Keratinocyte (primary cell): ENCODE results near the gene ZFP3. TPM values are rescaled to one million over a fixed set of nuclear protein-coding genes. Genes with fewer than 3 reads are reported as not detected.

Source experiments
- DNase-seq: peaks from one replicate; pipeline ENCODE4 v3.0.0-alpha.2; 2011; ENCODE audit warnings: low read depth, missing footprints, low spot score
- FAIRE-seq: peaks from 2 replicates; lab custom pipeline; 2011; peaks lifted over from hg19 to GRCh38; lab: Jason Lieb, UNC
- H2AFZ ChIP-seq: 2 replicates; pipeline ENCODE4 v1.6.0; 2012; ENCODE audit warnings: low read length, control low read depth, inconsistent platforms; ENCODE audit not compliant: control insufficient read depth
- H3K27ac ChIP-seq: 2 replicates; pipeline ENCODE4 v1.5.1; 2011; ENCODE audit warnings: low read length; ENCODE audit not compliant: control insufficient read depth, insufficient read depth
- H3K27me3 ChIP-seq: 3 replicates; pipeline ENCODE4 v1.6.0; 2011; ENCODE audit warnings: low read length; ENCODE audit not compliant: control insufficient read depth, insufficient read depth; ENCODE audit errors: extremely low read depth
- H3K36me3 ChIP-seq, 2 experiments: 2 replicates in 1 of 2; 3 replicates in 1 of 2; pipeline ENCODE4 v1.5.1; 2011; ENCODE audit warnings: low read length in 2 of 2, mild to moderate bottlenecking in 1 of 2; ENCODE audit not compliant: control insufficient read depth in 2 of 2, insufficient read depth in 2 of 2; ENCODE audit errors: extremely low read depth in 1 of 2
- H3K4me1 ChIP-seq: 3 replicates; pipeline ENCODE4 v1.5.1; 2011; ENCODE audit warnings: low read length; ENCODE audit not compliant: control insufficient read depth, insufficient read depth; ENCODE audit errors: extremely low read depth
- H3K4me2 ChIP-seq: 3 replicates; pipeline ENCODE4 v1.6.0; 2011; ENCODE audit warnings: low read depth, low read length; ENCODE audit not compliant: control insufficient read depth, insufficient read depth; ENCODE audit errors: extremely low read depth
- H3K4me3 ChIP-seq, 3 experiments: fragments of 200-600 bp in 1 of 3; sonication (generic) in 1 of 3; 2 replicates in 2 of 3; 3 replicates in 1 of 3; pipeline ENCODE4 v1.5.1; 2011 to 2016; ENCODE audit warnings: low read length in 3 of 3, mild to moderate bottlenecking in 3 of 3, control low read depth in 2 of 3, inconsistent platforms in 1 of 3, low read depth in 1 of 3, mixed read lengths in 1 of 3, mixed run types in 1 of 3, moderate library complexity in 1 of 3; ENCODE audit not compliant: control insufficient read depth in 2 of 3, insufficient read depth in 2 of 3; ENCODE audit errors: extremely low read depth in 1 of 3
- H3K79me2 ChIP-seq: 2 replicates; pipeline ENCODE4 v1.6.0; 2012; ENCODE audit warnings: low read length; ENCODE audit not compliant: control insufficient read depth, insufficient read depth
- H3K9ac ChIP-seq: 3 replicates; pipeline ENCODE4 v1.6.0; 2011; ENCODE audit warnings: low read length; ENCODE audit not compliant: control insufficient read depth, insufficient read depth; ENCODE audit errors: extremely low read depth
- H3K9me1 ChIP-seq: 3 replicates; pipeline ENCODE4 v1.6.0; 2011; ENCODE audit warnings: low read length; ENCODE audit not compliant: control insufficient read depth, insufficient read depth; ENCODE audit errors: extremely low read depth
- H3K9me3 ChIP-seq: 2 replicates; pipeline ENCODE4 v1.5.1; 2012; ENCODE audit warnings: low read depth, low read length; ENCODE audit not compliant: control insufficient read depth
- H4K20me1 ChIP-seq: 3 replicates; pipeline ENCODE4 v1.6.0; 2011; ENCODE audit warnings: low read length; ENCODE audit not compliant: control insufficient read depth, insufficient read depth; ENCODE audit errors: extremely low read depth
- EZH2 ChIP-seq: IDR thresholded peaks from one replicate; pipeline ENCODE4 v1.6.1; 2012; ENCODE audit warnings: inconsistent platforms, mild to moderate bottlenecking, low read length, moderate library complexity
- dilution Hi-C: fragments of 300-500 bp; cut with MboI; formaldehyde crosslinking; loops from one replicate; pipeline ENCODE4 v1.7.0; 2020; ENCODE audit warnings: low sequenced_read_pairs; ENCODE audit not compliant: extremely low pct_ligation_motif_present
- polyA plus RNA-seq, 5 experiments: library from polyadenylated mRNA; depleted of rRNA in 3 of 5; stranded (reverse) in 3 of 5; stranded (forward) in 1 of 5; unstranded in 1 of 5; fragments of >200 nt; gene quantifications; 1 replicate in 1 of 5; 2 replicates in 3 of 5; 3 replicates in 1 of 5; pipeline versions ENCODE4 v1.2.1 to v1.2.3, GENCODE V29; 2011 to 2012; ENCODE audit warnings: missing spikeins in 2 of 5, low read depth in 1 of 5, low replicate concordance in 1 of 5
- TF ChIP-seq, protein P1 (sequence below), 3 experiments: IDR thresholded peaks in 1 of 3; conservative IDR thresholded peaks in 1 of 3; optimal IDR thresholded peaks in 1 of 3; 2 replicates in 2 of 3; 3 replicates in 1 of 3; pipeline versions ENCODE3 to v1.5.1; 2011; ENCODE audit warnings: low read length in 3 of 3, mild to moderate bottlenecking in 3 of 3, moderate library complexity in 2 of 3, control low read depth in 1 of 3, inconsistent platforms in 1 of 3; ENCODE audit not compliant: insufficient read depth in 2 of 3; ENCODE audit errors: extremely low read depth in 1 of 3

The ZFP3 gene
- polyA plus RNA-seq, 1 donor (not counting 4 experiments of a cell fraction or from before 2014, with no cell fraction given), result 3.0 TPM

- Histone ChIP-seq H3K4me1 (no peaks in the 10 kb centered on the region), H3K27me3 (no peaks in the 10 kb centered on the region), H2AFZ (no peak overlapping the region), H3K4me3 (no peak overlapping the region), H3K79me2 (no peaks in the 10 kb centered on the region), H3K4me2 (no peak overlapping the region), H3K9me3 (no peaks in the 10 kb centered on the region), H4K20me1 (no peaks in the 10 kb centered on the region), H3K27ac (no peak overlapping the region), H3K36me3 (no peaks in the 10 kb centered on the region), H3K9me1 (no peaks in the 10 kb centered on the region), H3K9ac (no peak overlapping the region)
- DNase-seq, result no peak
- no peak for TF ChIP-seq EZH2
- TF ChIP-seq, protein P1, sequence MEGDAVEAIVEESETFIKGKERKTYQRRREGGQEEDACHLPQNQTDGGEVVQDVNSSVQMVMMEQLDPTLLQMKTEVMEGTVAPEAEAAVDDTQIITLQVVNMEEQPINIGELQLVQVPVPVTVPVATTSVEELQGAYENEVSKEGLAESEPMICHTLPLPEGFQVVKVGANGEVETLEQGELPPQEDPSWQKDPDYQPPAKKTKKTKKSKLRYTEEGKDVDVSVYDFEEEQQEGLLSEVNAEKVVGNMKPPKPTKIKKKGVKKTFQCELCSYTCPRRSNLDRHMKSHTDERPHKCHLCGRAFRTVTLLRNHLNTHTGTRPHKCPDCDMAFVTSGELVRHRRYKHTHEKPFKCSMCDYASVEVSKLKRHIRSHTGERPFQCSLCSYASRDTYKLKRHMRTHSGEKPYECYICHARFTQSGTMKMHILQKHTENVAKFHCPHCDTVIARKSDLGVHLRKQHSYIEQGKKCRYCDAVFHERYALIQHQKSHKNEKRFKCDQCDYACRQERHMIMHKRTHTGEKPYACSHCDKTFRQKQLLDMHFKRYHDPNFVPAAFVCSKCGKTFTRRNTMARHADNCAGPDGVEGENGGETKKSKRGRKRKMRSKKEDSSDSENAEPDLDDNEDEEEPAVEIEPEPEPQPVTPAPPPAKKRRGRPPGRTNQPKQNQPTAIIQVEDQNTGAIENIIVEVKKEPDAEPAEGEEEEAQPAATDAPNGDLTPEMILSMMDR (optimal IDR thresholded peaks at IDR 0.05 in 1 of 3, IDR thresholded peaks at IDR 0.05 in 1 of 3, conservative IDR thresholded peaks at IDR 0.05 in 1 of 3; ENCODE audit: extremely low read depth in 1 of 3, insufficient read depth in 2 of 3, low read length in 3 of 3), result no peak
- FAIRE-seq, result no peak
- dilution Hi-C loops, result no loop called here
These were observed 30.8 kb upstream of the ZFP3 start for GRCh38 chr17:5047446-5047845.

- H3K36me3 ChIP-seq, result no peaks in the 10 kb centered on the region
- H3K4me2 ChIP-seq, result no peak overlapping the region
- H4K20me1 ChIP-seq, result no peaks in the 10 kb centered on the region
- no peak overlapping the region for H3K4me3 ChIP-seq
- FAIRE-seq (no peak), DNase-seq (no peak)
- no peaks in the 10 kb centered on the region for H3K27me3 ChIP-seq
- H3K9me3 ChIP-seq, result no peaks in the 10 kb centered on the region
- no peaks in the 10 kb centered on the region for H3K4me1 ChIP-seq
- H3K9me1 ChIP-seq, result no peaks in the 10 kb centered on the region
- no peaks in the 10 kb centered on the region for H3K79me2 ChIP-seq
- no peak for TF ChIP-seq EZH2
- TF ChIP-seq, protein P1 (optimal IDR thresholded peaks at IDR 0.05 in 1 of 3, IDR thresholded peaks at IDR 0.05 in 1 of 3, conservative IDR thresholded peaks at IDR 0.05 in 1 of 3; ENCODE audit: extremely low read depth in 1 of 3, insufficient read depth in 2 of 3, low read length in 3 of 3), result no peak
- dilution Hi-C loops, result no loop called here
- no peak overlapping the region for H2AFZ ChIP-seq
- no peak overlapping the region for H3K9ac ChIP-seq
- no peak overlapping the region for H3K27ac ChIP-seq
These were observed 28.9 kb upstream of the ZFP3 start for GRCh38 chr17:5049314-5049841.
